HAP-1 (cell line): ENCODE results near the gene RAVER1.
A peak's percentile ranks its signal among the peaks of the same experiment; 100 is the strongest.
"Not testable (repeated sequence)": the region's sequence is repeated elsewhere in the genome, so short reads cannot be mapped to it uniquely, and the experiment has no call there.

Experiments used
- DNase-seq, 2 experiments: peaks; one replicate each; pipeline ENCODE4 v3.0.0-alpha.2; 2016 to 2020; ENCODE audit warnings: low spot score in 2 of 2
- H3K27me3 ChIP-seq: fragments of 250-450 bp; sonication (Bioruptor Pico); 2 replicates; pipeline ENCODE4 v1.5.1; 2020; ENCODE audit warnings: low read depth, mild to moderate bottlenecking, moderate library complexity
- H3K36me3 ChIP-seq: fragments of 250-450 bp; sonication (Bioruptor Pico); replicated peaks from 2 replicates; pipeline ENCODE4 v1.5.1; 2020; ENCODE audit warnings: mild to moderate bottlenecking
- H3K4me1 ChIP-seq: fragments of 250-450 bp; sonication (Bioruptor Pico); 2 replicates; pipeline ENCODE4 v1.5.1; 2020; ENCODE audit warnings: mild to moderate bottlenecking
- H3K4me3 ChIP-seq: fragments of 250-450 bp; sonication (Bioruptor Pico); 2 replicates; pipeline ENCODE4 v1.5.1; 2020; ENCODE audit warnings: mild to moderate bottlenecking, moderate library complexity
- H3K9me3 ChIP-seq: fragments of 250-450 bp; sonication (Bioruptor Pico); 2 replicates; pipeline ENCODE4 v1.5.1; 2020; ENCODE audit warnings: mild to moderate bottlenecking, moderate library complexity
- in situ Hi-C: fragments of 300-500 bp; cut with MboI; formaldehyde crosslinking; loops from 3 replicates; pipeline ENCODE4 v1.14.3; 2020; ENCODE audit warnings: low sequenced_read_pairs, inconsistent platforms, mixed read lengths

The RAVER1 gene, protein sequence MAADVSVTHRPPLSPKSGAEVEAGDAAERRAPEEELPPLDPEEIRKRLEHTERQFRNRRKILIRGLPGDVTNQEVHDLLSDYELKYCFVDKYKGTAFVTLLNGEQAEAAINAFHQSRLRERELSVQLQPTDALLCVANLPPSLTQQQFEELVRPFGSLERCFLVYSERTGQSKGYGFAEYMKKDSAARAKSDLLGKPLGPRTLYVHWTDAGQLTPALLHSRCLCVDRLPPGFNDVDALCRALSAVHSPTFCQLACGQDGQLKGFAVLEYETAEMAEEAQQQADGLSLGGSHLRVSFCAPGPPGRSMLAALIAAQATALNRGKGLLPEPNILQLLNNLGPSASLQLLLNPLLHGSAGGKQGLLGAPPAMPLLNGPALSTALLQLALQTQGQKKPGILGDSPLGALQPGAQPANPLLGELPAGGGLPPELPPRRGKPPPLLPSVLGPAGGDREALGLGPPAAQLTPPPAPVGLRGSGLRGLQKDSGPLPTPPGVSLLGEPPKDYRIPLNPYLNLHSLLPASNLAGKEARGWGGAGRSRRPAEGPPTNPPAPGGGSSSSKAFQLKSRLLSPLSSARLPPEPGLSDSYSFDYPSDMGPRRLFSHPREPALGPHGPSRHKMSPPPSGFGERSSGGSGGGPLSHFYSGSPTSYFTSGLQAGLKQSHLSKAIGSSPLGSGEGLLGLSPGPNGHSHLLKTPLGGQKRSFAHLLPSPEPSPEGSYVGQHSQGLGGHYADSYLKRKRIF

DNA sequence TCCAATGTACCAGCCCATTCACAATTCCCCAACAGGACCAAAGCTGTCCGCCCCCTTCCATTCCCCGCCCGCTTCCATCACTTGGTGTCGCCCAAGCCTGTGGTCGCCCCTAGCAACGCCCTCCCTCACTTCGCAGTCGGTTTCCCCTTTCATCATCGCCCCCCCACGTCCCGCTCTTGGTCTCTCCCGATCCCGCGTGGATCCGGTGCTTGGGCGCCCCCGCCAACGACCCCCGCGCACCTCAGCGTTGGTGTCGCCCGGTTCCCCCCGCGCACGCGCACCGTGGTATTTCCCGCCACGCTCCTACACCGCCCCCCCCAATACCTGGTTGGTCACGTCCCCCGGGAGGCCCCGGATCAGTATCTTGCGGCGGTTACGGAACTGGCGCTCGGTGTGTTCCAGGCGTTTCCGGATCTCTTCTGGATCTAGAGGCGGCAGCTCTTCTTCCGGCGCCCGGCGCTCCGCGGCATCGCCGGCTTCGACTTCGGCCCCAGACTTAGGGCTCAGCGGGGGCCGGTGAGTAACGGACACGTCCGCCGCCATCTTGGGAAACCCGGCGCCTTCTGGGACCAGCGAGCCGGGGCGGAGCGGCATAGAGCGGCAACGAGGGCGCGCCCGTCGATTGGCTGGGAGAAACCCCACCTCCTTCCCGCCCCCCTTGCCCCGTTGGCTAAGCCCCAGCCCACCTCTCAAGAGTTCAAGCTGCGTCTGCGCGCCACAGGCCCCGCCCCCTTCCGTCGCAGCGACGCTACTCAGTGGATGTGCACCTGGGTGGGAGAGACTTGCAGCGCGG is at the start of gene RAVER1:
RAVER1 (minus strand) TSS at position 565 of the 793 bp plus-strand sequence; CDS start at position 543, 22 bp downstream.
- Histone ChIP-seq H3K4me1 (peaks cover 6% of the 10 kb centered on the region), H3K27me3 (no peaks in the 10 kb centered on the region), H3K9me3 (no peaks in the 10 kb centered on the region), H3K4me3 (peak within 1 kb of the TSS; percentile 100), H3K36me3 (peaks cover 34% of the 10 kb centered on the region)
- peak; percentile 92 to 99 for DNase-seq
- in situ Hi-C loops: no loop called here

DNA sequence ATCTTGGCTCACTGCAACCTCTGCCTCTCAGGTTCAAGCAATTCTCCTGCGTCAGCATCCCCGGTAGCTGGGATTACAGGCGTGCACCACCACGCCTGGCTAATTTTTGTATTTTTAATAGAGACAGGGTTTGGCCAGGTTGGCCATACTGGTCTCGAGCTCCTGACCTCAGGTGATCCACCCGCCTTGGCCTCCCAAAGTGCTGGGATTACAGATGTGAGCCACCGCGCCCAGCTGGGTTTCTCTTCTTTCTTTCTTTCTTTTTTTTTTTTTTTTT is 49.8 kb upstream of the RAVER1 start:
- not testable (repeated sequence) for H3K4me1 ChIP-seq, H3K9me3 ChIP-seq, H3K27me3 ChIP-seq, H3K4me3 ChIP-seq, DNase-seq, H3K36me3 ChIP-seq
- in situ Hi-C loops: loop anchor here (10.0 kb wide), 1 partner anchor 458 kb away; no protein-coding TSS in a partner anchor

DNA sequence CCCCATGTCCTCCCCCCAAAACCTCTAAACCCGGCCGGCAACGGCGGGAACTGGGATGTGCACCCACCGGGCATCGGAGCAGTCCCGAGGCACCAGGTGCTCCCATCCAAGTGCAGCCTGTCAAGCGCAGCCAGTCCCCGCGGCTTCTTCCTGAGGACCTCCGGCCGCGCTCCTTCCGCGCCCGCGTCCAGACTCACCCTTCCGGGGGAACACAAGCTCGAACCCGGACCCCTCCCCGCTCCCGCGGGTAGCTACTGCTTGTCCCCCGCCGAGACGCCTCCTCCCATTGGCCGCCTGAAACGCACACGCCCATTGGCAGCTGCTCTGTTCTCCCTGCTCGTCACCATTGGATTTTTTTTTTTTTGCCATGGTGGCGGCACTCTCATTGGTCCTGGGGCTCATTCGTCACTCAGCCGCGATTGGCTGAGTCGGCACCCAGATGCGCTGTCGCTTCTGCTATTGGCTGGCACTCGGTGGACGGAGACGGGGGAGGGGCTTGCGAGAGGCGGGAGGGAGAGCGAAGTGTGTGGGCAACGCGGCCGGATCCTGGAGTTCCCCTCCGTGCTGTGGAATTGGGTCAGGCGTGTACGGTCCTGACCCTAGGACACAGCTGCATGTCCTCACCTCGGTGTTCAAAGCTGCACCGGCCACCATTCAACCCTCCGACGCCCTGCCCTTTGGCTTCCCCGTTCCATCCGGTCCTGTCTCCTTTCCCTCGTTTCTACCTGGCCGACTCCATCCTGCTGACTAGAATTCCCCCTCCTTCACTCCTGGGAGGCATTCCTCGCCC is 47.2 kb upstream of the RAVER1 start, which contains the start of gene TYK2:
TYK2 (minus strand) TSS at position 260 of the 790 bp plus-strand sequence. CDS start 2,166 bp downstream, outside the sequence.
- 0 out of 2 replicates have a peak, but pooled peaks cover 3% of the 10 kb centered on the region for H3K4me1 ChIP-seq
- H3K9me3 ChIP-seq: no peaks in the 10 kb centered on the region
- in situ Hi-C loops: loop anchor here (10.0 kb wide), 1 partner anchor 456 kb away; no protein-coding TSS in a partner anchor
- H3K36me3 ChIP-seq: peaks cover 5% of the 10 kb centered on the region
- no peaks in the 10 kb centered on the region for H3K27me3 ChIP-seq
- DNase-seq: peak; percentile 96 to 99
- H3K4me3 ChIP-seq: peak within 1 kb of the TSS; percentile 86

DNA sequence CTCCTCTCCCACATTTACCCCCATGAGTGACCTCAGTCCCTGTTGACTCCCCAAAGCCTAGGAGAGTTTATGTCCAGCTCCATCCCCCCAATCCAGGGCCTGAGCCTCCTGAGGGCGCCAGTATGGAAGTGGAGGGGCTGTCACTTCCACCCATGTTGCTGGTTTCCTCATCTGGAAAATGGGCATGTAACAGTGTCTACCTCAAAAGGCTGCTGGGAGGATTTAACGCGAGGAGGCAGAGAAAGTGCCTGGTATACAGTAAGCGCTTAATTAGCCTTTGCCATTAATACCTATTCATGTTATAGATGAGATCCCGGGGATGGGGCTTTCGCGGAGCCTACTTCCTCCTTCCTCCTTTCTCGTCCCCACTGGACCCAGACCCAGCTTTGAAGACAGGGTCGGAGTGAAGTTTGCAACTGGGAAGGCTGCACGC is 46.6 kb upstream of the RAVER1 start:
- Histone ChIP-seq H3K27me3 (no peaks in the 10 kb centered on the region), H3K4me3 (peak overlapping the region; percentile 86), H3K4me1 (0 out of 2 replicates have a peak, but pooled peaks cover 3% of the 10 kb centered on the region), H3K9me3 (no peaks in the 10 kb centered on the region), H3K36me3 (peaks cover 5% of the 10 kb centered on the region)
- no peak for DNase-seq
- in situ Hi-C loops: loop anchor here (10.0 kb wide), 1 partner anchor 455 kb away; no protein-coding TSS in a partner anchor

DNA sequence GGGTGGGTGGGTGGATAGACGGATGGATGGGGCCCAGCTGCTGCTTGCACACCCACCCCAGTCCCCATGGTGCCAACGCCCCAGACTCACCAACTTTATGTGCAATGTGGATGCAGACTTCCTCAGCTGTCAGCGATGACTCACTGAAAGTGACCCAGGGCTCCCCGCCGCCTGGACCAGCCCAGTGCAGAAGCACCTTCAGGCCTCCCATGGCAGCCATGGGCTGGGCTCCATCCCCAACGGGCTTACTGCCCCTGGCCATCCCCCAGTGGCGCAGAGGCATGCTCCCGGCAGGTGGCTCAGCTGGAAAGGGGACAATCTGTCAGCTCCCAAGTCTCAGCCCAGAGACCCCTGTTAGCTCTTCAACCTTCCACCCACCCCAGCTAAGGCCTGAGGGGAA is 44.8 kb upstream of the RAVER1 start:
- no peaks in the 10 kb centered on the region for H3K9me3 ChIP-seq
- in situ Hi-C loops: no loop called here
- H3K4me1 ChIP-seq: 0 out of 2 replicates have a peak, but pooled peaks cover 3% of the 10 kb centered on the region

DNA sequence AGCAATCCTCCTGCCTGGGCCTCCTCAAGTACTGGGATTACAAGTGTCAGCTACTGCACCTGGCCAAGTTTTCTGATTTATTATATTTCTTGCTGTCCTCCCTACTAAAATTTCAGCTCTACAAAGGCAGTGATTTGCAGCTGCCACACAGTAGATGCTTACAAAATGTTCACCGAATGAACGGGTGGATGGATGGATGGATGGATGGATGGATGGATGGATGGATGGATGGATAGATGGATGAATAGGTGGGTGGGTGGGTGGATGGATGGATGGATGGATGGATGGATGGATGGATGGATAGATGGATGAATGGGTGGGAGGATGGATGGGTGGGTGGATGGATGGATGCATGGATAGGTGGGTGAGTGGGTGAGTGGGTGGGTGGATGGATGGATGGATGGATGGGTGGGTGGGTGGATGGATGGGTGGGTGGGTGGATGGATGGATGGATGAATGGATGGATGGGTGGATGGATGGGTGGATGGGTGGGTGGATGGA is 43.9 kb upstream of the RAVER1 start:
- H3K36me3 ChIP-seq, in situ Hi-C loops, H3K4me1 ChIP-seq, H3K27me3 ChIP-seq, H3K4me3 ChIP-seq, H3K9me3 ChIP-seq, DNase-seq: not testable (repeated sequence)

More for the DNA sequence above, 44.8 kb upstream of the RAVER1 start:
- H3K27me3 ChIP-seq: no peaks in the 10 kb centered on the region
- H3K4me3 ChIP-seq: no peak overlapping the region
- DNase-seq: no peak
- peaks cover 5% of the 10 kb centered on the region for H3K36me3 ChIP-seq

DNA sequence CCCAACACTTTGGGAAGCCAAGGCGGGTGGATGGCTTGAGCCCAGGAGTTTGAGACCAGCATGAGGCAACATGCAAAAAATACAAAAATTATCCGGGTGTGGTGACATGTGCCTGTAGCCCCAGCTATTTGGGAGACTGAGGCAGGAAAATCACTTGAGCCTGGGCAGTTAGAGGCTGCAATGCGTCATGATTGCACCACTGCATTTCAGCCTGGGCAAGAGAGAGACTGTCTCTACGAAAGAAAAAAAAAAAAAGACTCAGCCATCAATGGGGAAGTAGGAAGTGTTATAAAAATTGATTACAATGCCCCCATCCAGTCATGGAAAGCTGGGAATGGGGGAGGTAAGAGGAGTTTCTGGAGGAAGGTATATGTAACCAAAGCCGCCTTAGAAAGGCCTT is 41.6 kb upstream of the RAVER1 start:
- peaks cover 5% of the 10 kb centered on the region for H3K36me3 ChIP-seq
- H3K27me3 ChIP-seq: no peaks in the 10 kb centered on the region
- no peaks in the 10 kb centered on the region for H3K9me3 ChIP-seq
- in situ Hi-C loops: no loop called here
- 0 out of 2 replicates have a peak, but pooled peaks cover 3% of the 10 kb centered on the region for H3K4me1 ChIP-seq
- H3K4me3 ChIP-seq: no peak overlapping the region
- DNase-seq: no peak

DNA sequence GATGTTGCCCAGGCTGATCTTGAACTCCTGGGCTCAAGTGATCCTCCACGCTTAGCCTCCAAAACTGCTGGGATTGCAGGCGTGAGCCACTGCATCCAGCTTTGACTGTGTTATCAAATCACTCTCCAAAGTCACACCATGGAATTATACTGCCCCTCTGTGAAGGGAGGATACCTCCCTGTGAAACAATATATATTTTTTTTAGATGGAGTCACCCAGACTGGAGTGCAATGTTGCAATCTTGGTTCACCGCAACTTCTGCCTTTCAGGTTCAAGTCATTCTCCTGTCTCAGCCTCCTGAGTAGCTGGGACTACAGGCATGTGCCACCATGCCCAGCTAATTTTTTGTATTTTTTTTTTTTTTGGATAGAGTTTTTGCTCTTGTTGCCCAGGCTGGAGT is 39.4 kb upstream of the RAVER1 start:
- Histone ChIP-seq H3K4me1 (no peaks in the 10 kb centered on the region), H3K4me3 (no peak overlapping the region), H3K36me3 (peaks cover 13% of the 10 kb centered on the region), H3K27me3 (no peaks in the 10 kb centered on the region), H3K9me3 (no peaks in the 10 kb centered on the region)
- in situ Hi-C loops: no loop called here
- no peak for DNase-seq

DNA sequence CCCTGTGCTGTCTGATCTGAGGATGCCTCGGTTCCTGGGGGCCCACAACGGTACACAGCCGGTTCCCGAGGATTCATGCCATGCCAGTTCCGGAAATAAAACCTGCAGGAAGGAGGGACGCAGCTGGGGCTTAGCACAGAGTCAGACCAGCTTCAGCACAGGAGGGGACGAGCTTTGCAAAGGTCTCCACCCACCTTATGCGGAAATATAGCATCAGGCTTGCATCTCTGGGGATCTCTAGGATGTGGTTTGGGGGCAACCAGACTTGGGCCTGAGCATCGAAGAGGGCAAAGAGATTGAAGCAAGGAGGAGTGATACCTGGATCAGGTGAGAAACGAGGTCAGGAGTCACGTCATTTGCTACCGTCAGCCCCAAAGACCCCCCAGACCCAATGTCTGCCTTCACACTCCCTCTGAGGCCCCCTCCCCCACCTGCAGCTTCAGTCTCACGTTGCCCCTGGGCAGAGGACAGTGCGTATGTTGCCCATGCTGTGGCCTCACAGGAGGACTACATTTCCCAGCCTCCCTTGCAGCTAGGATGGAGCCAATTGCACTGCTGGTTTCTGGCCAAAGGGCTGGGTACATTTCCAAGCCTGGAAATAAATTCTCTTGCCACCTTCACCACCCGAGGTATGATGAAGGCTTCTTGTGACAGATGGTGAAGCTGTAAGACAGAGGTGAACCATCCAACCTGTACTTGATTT is 34.9 kb upstream of the RAVER1 start:
- no peaks in the 10 kb centered on the region for H3K4me1 ChIP-seq
- no peak for DNase-seq
- no peaks in the 10 kb centered on the region for H3K9me3 ChIP-seq
- in situ Hi-C loops: no loop called here
- H3K4me3 ChIP-seq: no peak overlapping the region
- H3K36me3 ChIP-seq: peaks cover 26% of the 10 kb centered on the region
- H3K27me3 ChIP-seq: no peaks in the 10 kb centered on the region

DNA sequence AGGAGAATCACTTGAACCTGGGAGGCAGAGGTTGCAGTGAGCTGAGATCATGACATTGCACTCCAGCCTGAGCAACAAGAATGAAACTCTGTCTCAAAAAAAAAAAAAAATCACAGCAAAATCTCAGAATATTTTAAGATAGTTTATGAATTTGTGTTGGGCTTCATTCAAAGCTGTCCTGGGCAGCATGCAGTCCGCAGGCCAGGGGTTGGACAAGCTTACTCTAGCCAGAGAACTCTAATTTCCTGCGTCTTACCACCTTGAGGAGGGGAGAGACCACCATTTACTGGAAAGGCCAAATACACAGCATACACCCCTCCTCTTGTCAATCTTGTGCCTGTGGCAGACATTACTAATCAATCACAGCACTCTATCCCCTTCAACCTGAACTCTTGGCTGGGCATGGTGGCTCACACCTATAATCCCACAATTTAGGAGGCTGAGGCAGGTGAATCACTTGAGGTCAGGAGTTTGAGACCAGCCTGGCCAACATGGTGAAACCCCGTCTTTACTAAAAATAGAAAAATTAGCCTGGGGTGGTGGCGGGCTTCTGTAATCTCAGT is 33.7 kb upstream of the RAVER1 start:
- in situ Hi-C loops, H3K4me3 ChIP-seq, H3K4me1 ChIP-seq, H3K27me3 ChIP-seq, H3K9me3 ChIP-seq, DNase-seq: not testable (repeated sequence)
- H3K36me3 ChIP-seq: peaks cover 26% of the 10 kb centered on the region

DNA sequence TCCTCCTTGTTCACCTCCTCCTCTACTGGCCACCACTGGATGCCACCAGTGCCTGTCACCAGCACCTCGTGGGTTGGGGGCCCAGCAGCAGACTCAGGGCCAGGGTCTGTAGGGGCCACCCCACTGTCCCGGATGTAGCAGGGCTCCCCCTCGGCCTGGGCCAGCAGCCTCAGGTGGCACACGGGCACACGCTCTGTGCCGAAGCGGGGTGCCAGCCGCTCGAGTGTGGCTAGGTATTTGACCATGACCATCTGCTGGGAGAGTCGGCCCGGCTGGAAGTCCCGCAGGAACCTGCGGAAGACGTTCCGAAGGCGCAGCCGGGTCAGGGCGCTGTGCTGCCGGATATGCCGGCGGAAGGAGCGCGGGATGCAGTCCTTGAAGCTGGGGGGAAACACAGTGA is 32.2 kb upstream of the RAVER1 start:
- no peaks in the 10 kb centered on the region for H3K27me3 ChIP-seq
- H3K4me1 ChIP-seq: no peaks in the 10 kb centered on the region
- DNase-seq: no peak
- no peaks in the 10 kb centered on the region for H3K9me3 ChIP-seq
- no peak overlapping the region for H3K4me3 ChIP-seq
- in situ Hi-C loops: no loop called here
- H3K36me3 ChIP-seq: peaks cover 26% of the 10 kb centered on the region

DNA sequence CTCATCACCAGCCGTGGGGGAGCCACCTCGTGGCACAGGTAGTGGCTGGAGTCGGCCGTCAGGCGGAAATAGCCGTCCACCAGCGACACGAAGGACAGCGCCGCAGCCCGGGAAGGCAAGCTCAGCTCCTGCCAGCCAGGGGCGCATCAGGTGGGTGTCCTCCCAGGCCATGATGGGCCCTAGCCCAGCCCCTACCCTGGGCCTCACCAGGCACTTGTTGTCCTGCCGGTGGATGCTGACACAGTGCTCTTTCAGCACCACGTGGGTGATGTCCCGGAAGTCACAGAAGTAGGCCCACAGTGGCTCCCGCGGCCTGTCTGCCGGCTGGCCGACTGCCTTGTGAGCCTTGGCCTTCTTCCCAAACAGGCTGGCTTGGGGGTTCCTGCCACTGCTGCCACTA is 31.3 kb upstream of the RAVER1 start:
- in situ Hi-C loops: no loop called here

More for the DNA sequence above, 31.3 kb upstream of the RAVER1 start:
- H3K27me3 ChIP-seq: no peaks in the 10 kb centered on the region
- no peaks in the 10 kb centered on the region for H3K9me3 ChIP-seq
- peaks cover 26% of the 10 kb centered on the region for H3K36me3 ChIP-seq
- no peak overlapping the region for H3K4me3 ChIP-seq
- no peak for DNase-seq
- H3K4me1 ChIP-seq: no peaks in the 10 kb centered on the region
